Skeletal muscle cell (primary cell): ENCODE results near the gene SLC66A1.

Experiments
- DNase-seq: peaks from one replicate; pipeline ENCODE4 v3.0.0-alpha.2; 2010; ENCODE audit warnings: low read depth
- H3K4me3 ChIP-seq: 2 replicates; pipeline ENCODE4 v1.5.1; 2011; ENCODE audit warnings: low read depth, mild to moderate bottlenecking, control low read depth, low read length, moderate library complexity

Gene SLC66A1

DNA sequence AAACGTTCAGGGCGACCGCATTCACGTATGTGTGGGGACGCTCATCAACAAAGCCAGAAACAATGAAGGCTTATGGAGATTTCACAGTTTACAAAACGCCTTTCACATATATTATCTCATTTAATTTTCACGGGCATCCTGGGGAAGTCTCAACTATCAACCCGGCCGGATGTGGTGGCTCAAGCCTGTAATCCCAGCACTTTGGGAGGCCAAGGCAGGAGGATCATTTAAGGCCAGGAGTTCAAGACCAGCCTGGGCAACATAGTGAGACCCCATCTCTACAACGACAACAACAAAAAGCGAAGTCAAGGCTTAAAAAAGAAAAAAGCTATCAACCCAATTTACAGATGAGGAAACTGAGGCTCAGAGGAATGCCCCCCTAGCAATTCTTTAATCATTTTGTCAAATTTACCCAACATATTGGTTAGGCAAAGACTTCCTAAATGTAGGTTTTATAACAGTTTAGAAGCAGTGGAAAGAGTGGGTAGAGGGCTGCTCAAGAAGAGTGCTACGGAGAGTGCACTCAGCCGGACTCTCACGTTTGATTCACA lies 28.3 kb downstream of the SLC66A1 start:
- H3K4me3 ChIP-seq = no peak overlapping the region
- no peak for DNase-seq

- H3K4me3 ChIP-seq = no peak overlapping the region
- peak; percentile 19 for DNase-seq
Measured at GRCh38 chr1:19341201-19342061, 29.3 kb downstream of the SLC66A1 start.

- H3K4me3 ChIP-seq = no peak overlapping the region
- DNase-seq = no peak
Measured at GRCh38 chr1:19342062-19342750, 30.1 kb downstream of the SLC66A1 start.

DNA sequence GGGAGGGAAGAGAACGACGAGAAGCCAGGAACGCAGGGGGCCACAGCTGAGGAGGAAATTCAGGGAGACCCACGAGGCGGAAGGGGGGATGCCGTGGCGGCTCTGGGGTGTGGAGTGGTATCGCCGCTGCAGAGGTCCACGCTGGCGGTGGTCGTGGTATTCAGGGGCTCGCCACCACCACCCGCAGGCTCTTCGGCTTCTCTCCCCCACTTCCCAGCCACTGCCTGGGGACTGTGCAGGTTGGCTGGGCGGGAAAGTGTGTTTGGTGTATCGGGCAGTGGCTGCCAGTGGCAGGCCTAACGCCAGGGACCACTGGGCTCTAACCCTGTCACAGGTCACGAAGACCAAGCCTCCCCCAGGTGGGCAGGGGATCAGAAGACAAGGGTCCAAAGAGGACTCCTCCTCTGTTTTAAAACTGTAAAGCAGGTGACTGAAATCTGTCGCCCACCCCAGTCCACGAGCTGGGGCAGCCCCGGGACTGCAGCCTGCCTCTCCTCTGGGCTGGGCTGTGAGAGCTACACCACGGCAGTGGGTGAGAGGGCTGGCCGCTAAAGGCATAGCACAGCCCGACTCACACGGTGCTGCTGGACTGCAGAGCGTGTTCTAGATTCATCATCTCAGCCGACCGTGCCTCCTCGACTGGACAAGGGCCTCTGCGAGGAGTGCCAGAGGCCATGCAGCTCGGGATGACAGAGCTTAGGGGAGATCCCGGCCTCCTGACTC lies 30.9 kb downstream of the SLC66A1 start:
- no peak for DNase-seq
- H3K4me3 ChIP-seq = no peak overlapping the region

GRCh38 chr1:19343617-19344350 lies 31.7 kb downstream of the SLC66A1 start:
- DNase-seq = no peak
- H3K4me3 ChIP-seq = no peak overlapping the region

DNA sequence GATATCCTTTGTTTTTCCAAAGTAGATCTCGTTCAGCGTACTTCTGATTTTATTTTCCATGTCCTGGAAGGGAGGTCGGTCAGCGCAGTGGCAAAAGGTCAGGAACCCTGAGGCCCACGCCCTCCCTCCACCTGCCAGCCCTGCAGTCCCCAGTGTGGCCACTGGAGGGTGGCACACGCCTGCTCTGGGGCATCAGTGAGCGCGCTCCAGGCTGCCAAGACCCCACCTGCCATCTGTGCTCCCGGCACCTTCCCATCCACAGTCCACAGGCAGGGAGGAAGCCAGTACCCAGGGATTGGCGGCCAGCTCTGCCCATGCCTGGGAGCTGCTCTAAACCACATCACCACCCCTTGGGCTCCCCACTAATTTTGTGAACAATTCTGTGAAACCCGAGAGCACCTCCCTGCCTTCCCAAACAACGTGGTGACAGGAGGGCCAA lies 32.3 kb downstream of the SLC66A1 start:
- DNase-seq = no peak

GRCh38 chr1:19344831-19345230 lies 32.7 kb downstream of the SLC66A1 start:
- H3K4me3 ChIP-seq = no peak overlapping the region
- DNase-seq = no peak

More for the DNA sequence above, 32.3 kb downstream of the SLC66A1 start:
- no peak overlapping the region for H3K4me3 ChIP-seq

- no peak overlapping the region for H3K4me3 ChIP-seq
- no peak for DNase-seq
Measured at GRCh38 chr1:19345391-19345790, 33.3 kb downstream of the SLC66A1 start.

DNA sequence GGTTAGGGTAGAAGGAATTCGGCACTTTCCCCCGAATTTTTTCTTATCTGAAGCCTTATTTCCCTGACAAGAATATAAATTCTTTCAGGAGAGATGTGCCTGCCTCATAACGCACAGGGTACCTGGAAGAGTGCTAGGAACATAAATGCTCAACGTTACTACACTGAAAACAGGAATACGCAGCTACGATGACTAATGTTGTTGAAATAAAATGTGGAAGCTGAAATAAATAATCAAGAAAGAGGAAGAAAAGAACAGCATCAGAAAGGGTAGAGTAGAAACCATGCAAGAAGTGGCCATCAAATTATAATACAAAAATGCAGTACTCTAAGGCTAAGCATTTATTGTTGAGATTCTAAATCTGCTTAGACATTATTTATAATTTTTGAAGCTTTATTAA lies 33.9 kb downstream of the SLC66A1 start:
- DNase-seq = no peak
- H3K4me3 ChIP-seq = no peak overlapping the region

DNA sequence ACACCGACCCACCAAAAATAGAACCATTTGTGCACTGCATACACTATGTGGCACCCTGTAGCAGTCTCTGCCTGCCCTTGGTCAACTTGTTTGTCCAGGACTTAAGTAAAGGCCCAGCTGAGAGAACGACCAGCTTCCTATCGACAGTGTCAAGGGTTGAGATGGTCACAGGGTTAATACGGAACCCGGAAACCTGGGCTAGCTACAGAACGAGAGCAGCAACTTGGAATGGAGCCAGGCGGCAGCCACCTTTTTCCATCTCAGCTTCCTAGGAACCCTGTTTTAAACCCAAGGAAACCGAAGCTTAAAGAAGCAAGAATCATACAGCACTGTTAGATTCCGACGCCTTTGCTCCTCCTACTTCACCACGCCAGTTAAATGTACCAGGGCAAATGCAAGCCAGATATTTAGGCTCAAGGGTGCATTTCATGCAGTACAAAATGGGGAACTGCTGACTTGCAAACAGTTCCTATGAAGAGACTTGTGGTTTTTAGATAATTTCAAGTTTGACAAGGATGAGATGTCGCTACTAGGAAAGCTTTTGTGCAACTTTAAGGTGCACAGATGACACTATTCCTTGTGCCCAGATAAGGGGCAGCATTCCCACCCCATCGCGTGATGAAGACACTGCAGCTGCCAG lies 35.5 kb downstream of the SLC66A1 start:
- H3K4me3 ChIP-seq = no peak overlapping the region
- DNase-seq = no peak

DNA sequence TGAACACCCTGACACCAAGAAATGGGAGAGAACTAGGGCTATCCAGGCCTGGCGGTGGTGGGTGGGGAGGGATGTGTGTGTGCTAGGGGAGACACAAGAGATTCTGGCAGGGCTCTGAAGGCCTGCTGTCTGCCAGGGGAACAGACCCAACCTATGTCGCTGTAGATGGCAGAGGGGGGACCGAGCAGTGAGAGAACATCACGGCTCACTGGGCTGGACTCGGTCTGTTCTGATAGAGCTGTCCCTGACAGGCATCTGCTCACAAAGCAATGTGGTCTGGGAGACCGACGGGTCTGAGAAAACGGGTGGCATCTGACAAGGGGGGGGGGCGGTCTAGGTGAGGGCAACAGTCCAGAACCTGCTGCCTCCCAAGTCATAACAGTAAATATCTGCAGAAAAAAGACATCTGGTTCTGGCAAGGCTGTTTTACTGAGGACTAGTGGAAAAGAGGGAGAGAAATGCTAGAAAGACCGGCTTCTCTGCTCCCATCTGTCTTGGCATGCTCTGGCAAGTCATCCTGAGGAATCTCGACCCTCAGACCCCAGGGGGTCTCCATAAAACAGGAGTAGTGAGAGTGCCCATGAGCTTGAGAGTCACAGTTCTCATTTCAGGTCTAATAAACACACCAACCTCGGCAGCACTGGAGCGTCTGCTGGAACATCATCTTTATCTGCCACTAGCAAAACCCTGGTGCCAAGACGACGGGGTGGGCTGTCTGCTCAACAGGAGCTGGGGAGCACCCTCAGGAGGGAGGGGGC lies 36.5 kb downstream of the SLC66A1 start:
- no peak for DNase-seq
- H3K4me3 ChIP-seq = no peak overlapping the region

GRCh38 chr1:19349999-19350398 lies 37.9 kb downstream of the SLC66A1 start:
- H3K4me3 ChIP-seq = no peak overlapping the region
- DNase-seq = no peak

DNA sequence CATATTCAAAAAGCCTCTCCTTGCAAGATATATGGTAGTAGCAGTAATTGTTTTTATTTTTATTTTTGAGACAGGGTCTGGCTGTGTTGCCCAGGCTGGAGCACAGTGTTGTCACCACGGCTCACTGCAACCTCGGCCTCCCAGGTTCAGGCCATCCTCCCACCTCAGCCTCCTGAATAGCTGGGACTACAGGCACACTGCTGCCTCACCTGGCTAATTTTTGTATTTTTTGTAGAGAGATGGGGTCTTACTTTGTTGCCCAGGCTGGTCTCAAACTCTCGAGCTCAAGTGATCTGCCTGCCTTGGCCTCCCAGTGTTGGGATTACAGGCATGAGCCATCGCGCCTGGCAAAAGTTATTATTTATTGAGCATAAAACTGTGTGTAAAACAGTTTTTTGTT lies 38.4 kb downstream of the SLC66A1 start:
- no peak for DNase-seq
- H3K4me3 ChIP-seq = no peak overlapping the region

- no peak overlapping the region for H3K4me3 ChIP-seq
- DNase-seq = no peak
Measured at GRCh38 chr1:19351873-19352272, 39.7 kb downstream of the SLC66A1 start.

- no peak for DNase-seq
- no peak overlapping the region for H3K4me3 ChIP-seq
Measured at GRCh38 chr1:19352839-19353238, 40.7 kb downstream of the SLC66A1 start.

- no peak for DNase-seq
- no peak overlapping the region for H3K4me3 ChIP-seq
Measured at GRCh38 chr1:19353596-19353995, 41.5 kb downstream of the SLC66A1 start.

- no peak overlapping the region for H3K4me3 ChIP-seq
- no peak for DNase-seq
Measured at GRCh38 chr1:19354531-19354981, 42.4 kb downstream of the SLC66A1 start.

DNA sequence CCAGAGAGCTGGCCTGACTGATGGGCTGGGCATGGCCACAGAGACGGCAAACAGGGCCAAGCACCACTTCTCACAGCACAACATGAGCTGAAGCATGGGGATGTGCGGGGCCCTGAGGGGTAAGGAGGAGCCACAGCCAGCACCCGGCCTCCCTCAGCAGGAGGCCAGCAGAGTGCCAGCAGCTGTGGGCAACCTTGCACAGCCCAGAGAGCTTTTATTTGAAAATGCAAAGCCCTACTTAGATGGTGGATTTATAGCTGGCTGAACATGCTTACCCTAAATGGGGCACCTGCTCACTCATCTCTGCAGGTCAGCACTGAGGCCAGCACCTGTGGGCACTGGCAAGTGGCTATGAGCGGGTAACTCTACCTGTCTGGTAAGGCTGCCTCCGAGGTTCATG lies 44.1 kb downstream of the SLC66A1 start:
- DNase-seq = no peak
- H3K4me3 ChIP-seq = no peak overlapping the region
